Measurements from ENCODE around the gene TPTE. TPM values are rescaled to one million over a fixed set of nuclear protein-coding genes. Genes with fewer than 3 reads are reported as not detected.
"Not testable (repeated sequence)": the region's sequence is repeated elsewhere in the genome, so short reads cannot be mapped to it uniquely, and the experiment has no call there.

TPTE gene
- total RNA-seq, 1 donor from 2014 or later = not detected

GRCh38 chr21:10627316-10627863, 106.0 kb downstream of the TPTE start:
- Mint-ChIP-seq H3K27me3 (ENCODE audit: low read depth, unreplicated experiment) (no peaks in the 10 kb centered on the region), H3K4me3 (ENCODE audit: unreplicated experiment) (no peak overlapping the region), H3K36me3 (ENCODE audit: low read depth, unreplicated experiment) (no peaks in the 10 kb centered on the region), H3K9me3 (ENCODE audit: unreplicated experiment) (no peaks in the 10 kb centered on the region), H3K4me1 (ENCODE audit: low read depth, unreplicated experiment) (no peaks in the 10 kb centered on the region), H3K27ac (ENCODE audit: unreplicated experiment) (no peak overlapping the region)
- no peak overlapping the region for H3K9ac ChIP-seq (ENCODE audit: low read length)
- DNase-seq (ENCODE audit: low read depth) (no peak), FAIRE-seq (no peak)
- H3K4me2 ChIP-seq (ENCODE audit: low read length) = no peak overlapping the region
- H3K9me3 ChIP-seq (ENCODE audit: insufficient read depth, low read depth, low read length) = peaks cover 2% of the 10 kb centered on the region
- no peaks in the 10 kb centered on the region for H3K4me1 ChIP-seq (ENCODE audit: insufficient read depth, low read length)
- no peaks in the 10 kb centered on the region for H3K27me3 ChIP-seq (ENCODE audit: insufficient read depth, low read length)
- TF ChIP-seq EZH2 (IDR thresholded peaks at IDR 0.05; ENCODE audit: insufficient read depth, low read length) = no peak
- TF ChIP-seq CTCF (IDR thresholded peaks at IDR 0.05; ENCODE audit: insufficient read depth, low read depth, low read length) = no peak
- H3K79me2 ChIP-seq (ENCODE audit: insufficient read depth, low read length) = no peaks in the 10 kb centered on the region
- no peaks in the 10 kb centered on the region for H4K20me1 ChIP-seq (ENCODE audit: insufficient read depth, low read length)
- no peaks in the 10 kb centered on the region for H3K36me3 ChIP-seq (ENCODE audit: insufficient read depth, low read length)
- H2AFZ ChIP-seq (ENCODE audit: low read depth, low read length) = no peak overlapping the region
- H3K4me3 ChIP-seq (ENCODE audit: insufficient read depth, low read depth, low read length) = no peak overlapping the region
- no peak overlapping the region for H3K27ac ChIP-seq (ENCODE audit: low read depth, low read length)

- not testable (repeated sequence) for H3K4me1 Mint-ChIP-seq (ENCODE audit: low read depth, unreplicated experiment); H3K4me1 ChIP-seq (ENCODE audit: insufficient read depth, low read length); H3K4me2 ChIP-seq (ENCODE audit: low read length); H3K27me3 Mint-ChIP-seq (ENCODE audit: low read depth, unreplicated experiment); H3K9me3 ChIP-seq (ENCODE audit: insufficient read depth, low read depth, low read length); FAIRE-seq; H3K79me2 ChIP-seq (ENCODE audit: insufficient read depth, low read length); H3K36me3 Mint-ChIP-seq (ENCODE audit: low read depth, unreplicated experiment); H3K27ac ChIP-seq (ENCODE audit: low read depth, low read length); H2AFZ ChIP-seq (ENCODE audit: low read depth, low read length); H4K20me1 ChIP-seq (ENCODE audit: insufficient read depth, low read length); H3K4me3 ChIP-seq (ENCODE audit: insufficient read depth, low read depth, low read length); H3K9ac ChIP-seq (ENCODE audit: low read length); H3K27me3 ChIP-seq (ENCODE audit: insufficient read depth, low read length); H3K9me3 Mint-ChIP-seq (ENCODE audit: unreplicated experiment); DNase-seq (ENCODE audit: low read depth); H3K36me3 ChIP-seq (ENCODE audit: insufficient read depth, low read length); H3K4me3 Mint-ChIP-seq (ENCODE audit: unreplicated experiment); H3K27ac Mint-ChIP-seq (ENCODE audit: unreplicated experiment)
Measured at GRCh38 chr21:10629239-10629638, 107.9 kb downstream of the TPTE start.

- not testable (repeated sequence) for H3K27ac Mint-ChIP-seq (ENCODE audit: unreplicated experiment); FAIRE-seq; H3K4me1 ChIP-seq (ENCODE audit: insufficient read depth, low read length); H3K36me3 Mint-ChIP-seq (ENCODE audit: low read depth, unreplicated experiment); H3K9ac ChIP-seq (ENCODE audit: low read length); H3K4me3 ChIP-seq (ENCODE audit: insufficient read depth, low read depth, low read length); H2AFZ ChIP-seq (ENCODE audit: low read depth, low read length); H3K79me2 ChIP-seq (ENCODE audit: insufficient read depth, low read length); H3K9me3 ChIP-seq (ENCODE audit: insufficient read depth, low read depth, low read length); H3K4me2 ChIP-seq (ENCODE audit: low read length); H3K27ac ChIP-seq (ENCODE audit: low read depth, low read length); H3K36me3 ChIP-seq (ENCODE audit: insufficient read depth, low read length); H4K20me1 ChIP-seq (ENCODE audit: insufficient read depth, low read length); H3K4me3 Mint-ChIP-seq (ENCODE audit: unreplicated experiment); H3K9me3 Mint-ChIP-seq (ENCODE audit: unreplicated experiment); H3K27me3 Mint-ChIP-seq (ENCODE audit: low read depth, unreplicated experiment); H3K4me1 Mint-ChIP-seq (ENCODE audit: low read depth, unreplicated experiment); DNase-seq (ENCODE audit: low read depth); H3K27me3 ChIP-seq (ENCODE audit: insufficient read depth, low read length)
Measured at GRCh38 chr21:10630829-10631228, 109.4 kb downstream of the TPTE start.

GRCh38 chr21:10631316-10631715, 109.9 kb downstream of the TPTE start:
- not testable (repeated sequence) for H3K4me1 Mint-ChIP-seq (ENCODE audit: low read depth, unreplicated experiment); H3K27me3 Mint-ChIP-seq (ENCODE audit: low read depth, unreplicated experiment); H3K4me2 ChIP-seq (ENCODE audit: low read length); H4K20me1 ChIP-seq (ENCODE audit: insufficient read depth, low read length); H3K36me3 Mint-ChIP-seq (ENCODE audit: low read depth, unreplicated experiment); H3K4me1 ChIP-seq (ENCODE audit: insufficient read depth, low read length); H3K9me3 Mint-ChIP-seq (ENCODE audit: unreplicated experiment); H3K4me3 Mint-ChIP-seq (ENCODE audit: unreplicated experiment); H3K9ac ChIP-seq (ENCODE audit: low read length); H3K27me3 ChIP-seq (ENCODE audit: insufficient read depth, low read length); H3K27ac ChIP-seq (ENCODE audit: low read depth, low read length); H3K79me2 ChIP-seq (ENCODE audit: insufficient read depth, low read length); DNase-seq (ENCODE audit: low read depth); H3K4me3 ChIP-seq (ENCODE audit: insufficient read depth, low read depth, low read length); H3K9me3 ChIP-seq (ENCODE audit: insufficient read depth, low read depth, low read length); FAIRE-seq; H3K27ac Mint-ChIP-seq (ENCODE audit: unreplicated experiment); H2AFZ ChIP-seq (ENCODE audit: low read depth, low read length); H3K36me3 ChIP-seq (ENCODE audit: insufficient read depth, low read length)

GRCh38 chr21:10638144-10638543, 116.8 kb downstream of the TPTE start:
- H3K36me3 ChIP-seq (ENCODE audit: insufficient read depth, low read length); H3K4me1 Mint-ChIP-seq (ENCODE audit: low read depth, unreplicated experiment); H3K79me2 ChIP-seq (ENCODE audit: insufficient read depth, low read length); H3K4me2 ChIP-seq (ENCODE audit: low read length); H3K36me3 Mint-ChIP-seq (ENCODE audit: low read depth, unreplicated experiment); H3K27ac ChIP-seq (ENCODE audit: low read depth, low read length); H3K9ac ChIP-seq (ENCODE audit: low read length); FAIRE-seq; H3K27ac Mint-ChIP-seq (ENCODE audit: unreplicated experiment); H3K27me3 ChIP-seq (ENCODE audit: insufficient read depth, low read length); H4K20me1 ChIP-seq (ENCODE audit: insufficient read depth, low read length); H3K4me3 ChIP-seq (ENCODE audit: insufficient read depth, low read depth, low read length); H3K4me3 Mint-ChIP-seq (ENCODE audit: unreplicated experiment); H2AFZ ChIP-seq (ENCODE audit: low read depth, low read length); DNase-seq (ENCODE audit: low read depth); H3K4me1 ChIP-seq (ENCODE audit: insufficient read depth, low read length); H3K27me3 Mint-ChIP-seq (ENCODE audit: low read depth, unreplicated experiment); H3K9me3 Mint-ChIP-seq (ENCODE audit: unreplicated experiment): not testable (repeated sequence)
- peaks cover 26% of the 10 kb centered on the region for H3K9me3 ChIP-seq (ENCODE audit: insufficient read depth, low read depth, low read length)

Data from astrocyte (in vitro differentiated cells and primary cell).